ENCODE measurements around the gene MT1B. TPM values are rescaled to one million over a fixed set of nuclear protein-coding genes. Genes with fewer than 3 reads are reported as not detected.

MT1B gene
- total RNA-seq, 1 donor from 2014 or later = not detected

DNA sequence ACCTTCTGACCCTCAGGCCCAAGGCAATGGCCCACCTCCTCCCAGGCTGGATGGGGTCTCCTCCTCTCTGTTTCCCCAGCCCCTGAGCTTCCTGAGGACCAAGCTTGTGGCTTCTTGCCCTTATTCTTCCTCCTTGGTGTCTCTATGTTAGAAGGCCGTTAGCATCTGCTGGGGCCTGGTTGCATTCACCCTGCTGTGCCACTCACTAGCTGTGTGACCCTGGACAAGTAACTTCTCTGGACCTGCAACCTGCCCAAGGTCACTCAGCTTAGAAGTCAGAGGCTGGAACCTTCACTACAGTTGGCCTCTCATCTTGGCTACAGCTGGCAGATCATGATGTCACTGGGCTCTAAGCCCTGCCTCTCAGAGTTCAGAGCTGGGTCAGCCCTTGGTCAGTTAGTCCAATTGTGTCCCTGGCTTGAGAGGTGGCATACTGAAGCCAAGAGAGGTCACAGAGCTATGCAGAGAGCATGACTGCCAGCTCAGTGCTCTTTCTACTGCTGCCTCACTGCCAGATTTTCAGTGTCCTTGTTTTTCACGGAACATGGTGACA lies 40.3 kb upstream of the MT1B start:
- H3K9me3 Mint-ChIP-seq (ENCODE audit: unreplicated experiment) = no peaks in the 10 kb centered on the region
- H3K4me3 Mint-ChIP-seq (ENCODE audit: unreplicated experiment) = peak overlapping the region; percentile 42
- H3K36me3 Mint-ChIP-seq (ENCODE audit: unreplicated experiment) = no peaks in the 10 kb centered on the region

DNA sequence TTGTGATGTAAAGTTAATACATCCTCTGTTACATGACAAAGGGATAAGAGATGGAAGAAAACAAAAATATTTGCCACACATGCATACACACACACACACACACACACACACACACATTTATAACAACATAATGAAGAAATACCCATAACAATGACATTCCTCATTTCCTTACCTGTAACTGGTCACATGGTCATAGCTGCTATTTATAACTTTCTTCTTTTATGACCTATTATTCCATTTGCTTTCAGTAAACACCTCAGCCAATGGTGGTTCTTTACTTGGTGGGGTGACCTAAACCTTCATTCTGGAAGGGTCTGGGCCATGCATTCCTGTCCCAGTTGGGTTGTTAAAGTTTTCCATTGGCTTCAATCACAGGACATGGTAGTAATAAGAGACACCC lies 38.0 kb upstream of the MT1B start:
- no peak for DNase-seq (ENCODE audit: extremely low spot score, unreplicated experiment)
- Mint-ChIP-seq H3K4me3 (ENCODE audit: unreplicated experiment) (no peak overlapping the region), H3K36me3 (ENCODE audit: unreplicated experiment) (no peaks in the 10 kb centered on the region), H3K27ac (ENCODE audit: unreplicated experiment) (no peak overlapping the region), H3K9me3 (ENCODE audit: unreplicated experiment) (no peaks in the 10 kb centered on the region), H3K4me1 (ENCODE audit: unreplicated experiment) (peaks cover 39% of the 10 kb centered on the region), H3K27me3 (ENCODE audit: unreplicated experiment) (no peaks in the 10 kb centered on the region)
- TF ChIP-seq, protein P1, sequence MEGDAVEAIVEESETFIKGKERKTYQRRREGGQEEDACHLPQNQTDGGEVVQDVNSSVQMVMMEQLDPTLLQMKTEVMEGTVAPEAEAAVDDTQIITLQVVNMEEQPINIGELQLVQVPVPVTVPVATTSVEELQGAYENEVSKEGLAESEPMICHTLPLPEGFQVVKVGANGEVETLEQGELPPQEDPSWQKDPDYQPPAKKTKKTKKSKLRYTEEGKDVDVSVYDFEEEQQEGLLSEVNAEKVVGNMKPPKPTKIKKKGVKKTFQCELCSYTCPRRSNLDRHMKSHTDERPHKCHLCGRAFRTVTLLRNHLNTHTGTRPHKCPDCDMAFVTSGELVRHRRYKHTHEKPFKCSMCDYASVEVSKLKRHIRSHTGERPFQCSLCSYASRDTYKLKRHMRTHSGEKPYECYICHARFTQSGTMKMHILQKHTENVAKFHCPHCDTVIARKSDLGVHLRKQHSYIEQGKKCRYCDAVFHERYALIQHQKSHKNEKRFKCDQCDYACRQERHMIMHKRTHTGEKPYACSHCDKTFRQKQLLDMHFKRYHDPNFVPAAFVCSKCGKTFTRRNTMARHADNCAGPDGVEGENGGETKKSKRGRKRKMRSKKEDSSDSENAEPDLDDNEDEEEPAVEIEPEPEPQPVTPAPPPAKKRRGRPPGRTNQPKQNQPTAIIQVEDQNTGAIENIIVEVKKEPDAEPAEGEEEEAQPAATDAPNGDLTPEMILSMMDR (IDR thresholded peaks at IDR 0.05) = no peak

More for the DNA sequence above, 40.3 kb upstream of the MT1B start:
- Mint-ChIP-seq H3K27ac (ENCODE audit: unreplicated experiment) (peak overlapping the region; percentile 98), H3K4me1 (ENCODE audit: unreplicated experiment) (peaks cover 50% of the 10 kb centered on the region), H3K27me3 (ENCODE audit: unreplicated experiment) (no peaks in the 10 kb centered on the region)
- DNase-seq (ENCODE audit: extremely low spot score, unreplicated experiment) = no peak
- TF ChIP-seq, protein P1 (IDR thresholded peaks at IDR 0.05) = no peak

DNA sequence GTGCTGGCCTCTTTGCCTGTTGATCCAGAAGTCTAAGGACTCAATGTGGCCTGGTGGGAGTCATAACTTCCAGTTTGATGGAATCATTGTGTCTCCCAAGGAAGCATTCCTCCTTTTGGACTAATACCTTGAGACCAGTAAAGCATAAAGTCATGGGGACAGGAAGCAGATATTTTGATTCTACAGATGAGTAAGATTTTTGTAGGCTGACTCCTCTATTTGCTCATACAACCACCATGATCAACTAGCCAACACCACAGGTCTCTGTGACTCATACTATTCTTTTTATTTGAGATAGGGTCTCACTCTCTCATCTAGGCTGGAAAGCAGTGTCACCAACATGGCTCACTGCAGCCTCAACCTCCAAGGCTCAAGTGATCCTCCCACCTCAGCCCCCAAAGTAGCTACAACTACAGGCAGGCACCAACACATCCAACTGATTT lies 37.1 kb upstream of the MT1B start:
- Mint-ChIP-seq H3K36me3 (ENCODE audit: unreplicated experiment) (no peaks in the 10 kb centered on the region), H3K9me3 (ENCODE audit: unreplicated experiment) (no peaks in the 10 kb centered on the region), H3K4me1 (ENCODE audit: unreplicated experiment) (peaks cover 39% of the 10 kb centered on the region), H3K27me3 (ENCODE audit: unreplicated experiment) (no peaks in the 10 kb centered on the region), H3K27ac (ENCODE audit: unreplicated experiment) (peak overlapping the region; percentile 23), H3K4me3 (ENCODE audit: unreplicated experiment) (no peak overlapping the region)
- TF ChIP-seq, protein P1 (IDR thresholded peaks at IDR 0.05) = no peak
- DNase-seq (ENCODE audit: extremely low spot score, unreplicated experiment) = no peak

DNA sequence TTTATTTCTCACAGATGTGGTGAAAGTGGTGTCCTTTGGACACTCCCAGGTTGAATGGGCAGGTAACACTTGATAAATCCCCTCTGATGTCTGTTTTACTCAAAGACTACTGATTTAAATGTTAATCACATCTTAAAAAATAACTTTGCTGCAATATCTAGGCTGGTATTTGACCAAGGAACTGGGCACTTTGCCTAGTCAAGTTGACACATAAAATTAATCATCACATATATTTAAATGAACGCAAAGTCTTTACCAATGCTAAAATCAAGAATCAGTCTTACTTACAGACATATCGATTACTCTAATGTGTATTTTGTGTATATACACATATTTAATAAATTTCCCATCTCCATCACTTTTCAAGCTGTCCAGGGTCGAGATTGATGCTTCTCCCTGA lies 36.3 kb upstream of the MT1B start:
- Mint-ChIP-seq H3K4me3 (ENCODE audit: unreplicated experiment) (no peak overlapping the region), H3K9me3 (ENCODE audit: unreplicated experiment) (no peaks in the 10 kb centered on the region), H3K4me1 (ENCODE audit: unreplicated experiment) (peaks cover 35% of the 10 kb centered on the region), H3K27me3 (ENCODE audit: unreplicated experiment) (no peaks in the 10 kb centered on the region), H3K27ac (ENCODE audit: unreplicated experiment) (no peak overlapping the region), H3K36me3 (ENCODE audit: unreplicated experiment) (no peaks in the 10 kb centered on the region)
- DNase-seq (ENCODE audit: extremely low spot score, unreplicated experiment) = no peak
- TF ChIP-seq, protein P1 (IDR thresholded peaks at IDR 0.05) = no peak

DNA sequence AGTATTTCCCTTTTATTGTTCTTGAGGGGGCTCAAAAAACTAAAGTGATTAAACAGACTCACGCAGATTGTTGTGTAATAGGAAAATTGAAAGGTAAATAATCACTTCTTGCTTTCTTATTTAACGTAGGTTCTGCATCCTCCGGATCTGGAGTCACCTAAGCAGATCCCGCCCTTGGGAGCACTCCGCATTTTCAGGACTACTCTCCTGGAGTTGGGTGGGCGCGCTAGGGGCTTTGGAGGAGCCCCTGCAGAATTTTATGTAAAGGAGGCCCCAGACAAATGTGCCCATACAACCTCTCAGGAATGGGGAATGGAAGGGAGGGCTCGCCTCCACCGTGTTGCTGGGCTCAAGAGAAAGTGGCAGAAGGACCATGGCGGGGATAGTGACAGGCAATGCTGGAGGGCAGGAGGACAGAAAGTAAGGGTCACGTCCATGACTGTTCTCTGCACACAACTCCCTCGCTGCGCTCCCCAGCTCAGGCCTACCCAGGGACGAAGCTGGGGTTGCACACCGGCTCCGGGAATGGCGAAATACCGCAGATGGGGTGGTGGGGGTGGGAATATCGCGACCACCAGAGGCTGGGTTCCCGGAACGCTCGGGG lies 35.0 kb upstream of the MT1B start:
- no peaks in the 10 kb centered on the region for H3K9me3 Mint-ChIP-seq (ENCODE audit: unreplicated experiment)
- no peaks in the 10 kb centered on the region for H3K36me3 Mint-ChIP-seq (ENCODE audit: unreplicated experiment)
- TF ChIP-seq, protein P1 (IDR thresholded peaks at IDR 0.05) = no peak
- peaks cover 26% of the 10 kb centered on the region for H3K4me1 Mint-ChIP-seq (ENCODE audit: unreplicated experiment)
- peak overlapping the region; percentile 4 for H3K4me3 Mint-ChIP-seq (ENCODE audit: unreplicated experiment)
- no peak for DNase-seq (ENCODE audit: extremely low spot score, unreplicated experiment)
- H3K27me3 Mint-ChIP-seq (ENCODE audit: unreplicated experiment) = no peaks in the 10 kb centered on the region
- H3K27ac Mint-ChIP-seq (ENCODE audit: unreplicated experiment) = no peak overlapping the region

Measured in osteocyte (in vitro differentiated cells).